HEK293 (cell line): ENCODE data around the gene IWS1.

Experiments used
- CTCF ChIA-PET: fragments of 350-600 bp; formaldehyde crosslinking; extraction: SDS; loops from one replicate; lab custom pipeline; 2021; ENCODE audit warnings: antibody characterized with exemption; lab: Yijun Ruan, JAX
- POLR2A ChIA-PET: fragments of 300-600 bp; formaldehyde crosslinking; extraction: SDS; loops from one replicate; lab custom pipeline; 2020; ENCODE audit warnings: antibody characterized with exemption, inconsistent platforms; lab: Yijun Ruan, JAX
- H3K27ac ChIP-seq: fragments of 200-500 bp; sonication (Bioruptor generic); 2 replicates; pipeline ENCODE4 v1.5.1; 2014; ENCODE audit warnings: low read depth, low read length, control low read depth, inconsistent platforms; ENCODE audit errors: extremely low read depth
- H3K36me3 ChIP-seq, 2 experiments: fragments of 200-500 bp in 1 of 2; sonication (Bioruptor generic) in 1 of 2; 1 replicate in 1 of 2; 2 replicates in 1 of 2; pipeline ENCODE4 v1.5.1; 2014 to 2017; ENCODE audit warnings: inconsistent platforms in 2 of 2, low read length in 2 of 2; ENCODE audit not compliant: control insufficient read depth in 2 of 2, insufficient read depth in 1 of 2
- H3K4me1 ChIP-seq: fragments of 200-500 bp; sonication (Bioruptor generic); 2 replicates; pipeline ENCODE4 v1.5.1; 2014; ENCODE audit warnings: mild to moderate bottlenecking, low read length, inconsistent platforms; ENCODE audit not compliant: control insufficient read depth, insufficient read depth
- H3K4me3 ChIP-seq: 2 replicates; pipeline ENCODE4 v1.5.1; 2011; ENCODE audit warnings: low read depth, mild to moderate bottlenecking, control low read depth, low read length, moderate library complexity
- H3K9me3 ChIP-seq: fragments of 200-500 bp; sonication (Bioruptor generic); 2 replicates; pipeline ENCODE4 v1.5.1; 2014; ENCODE audit warnings: low read depth, low read length, inconsistent platforms; ENCODE audit not compliant: control insufficient read depth, insufficient read depth
- GLIS2 ChIP-seq: fragments of 450-650 bp; formaldehyde crosslinking; IDR thresholded peaks from 2 replicates; pipeline ENCODE4 v1.5.1; 2016; ENCODE audit warnings: missing biosample characterization, missing genetic modification characterization
- KLF10 ChIP-seq: fragments of 450-650 bp; IDR thresholded peaks from 2 replicates; pipeline ENCODE4 v1.5.1; 2018; ENCODE audit warnings: missing biosample characterization, mild to moderate bottlenecking, missing genetic modification characterization
- KLF7 ChIP-seq: fragments of 450-650 bp; formaldehyde crosslinking; IDR thresholded peaks from 2 replicates; pipeline ENCODE4 v1.5.1; 2016; ENCODE audit warnings: missing biosample characterization, missing genetic modification characterization, borderline replicate concordance
- RBAK ChIP-seq: fragments of 450-650 bp; formaldehyde crosslinking; IDR thresholded peaks from 2 replicates; pipeline ENCODE4 v1.5.1; 2016; ENCODE audit warnings: missing biosample characterization, missing genetic modification characterization
- SETDB1 ChIP-seq: IDR thresholded peaks from one replicate; pipeline ENCODE4 v1.6.1; 2017; ENCODE audit warnings: mild to moderate bottlenecking, low read length, moderate library complexity, mixed read lengths; ENCODE audit not compliant: insufficient read length
- ZNF133 ChIP-seq: fragments of 450-650 bp; formaldehyde crosslinking; IDR thresholded peaks from 2 replicates; pipeline ENCODE4 v1.5.1; 2016; ENCODE audit warnings: missing biosample characterization, missing genetic modification characterization
- ZNF184 ChIP-seq: fragments of 450-650 bp; IDR thresholded peaks from 2 replicates; pipeline ENCODE4 v1.5.1; 2018; ENCODE audit warnings: missing biosample characterization, mild to moderate bottlenecking, missing genetic modification characterization
- ZNF221 ChIP-seq: fragments of 450-650 bp; formaldehyde crosslinking; IDR thresholded peaks from 2 replicates; pipeline ENCODE4 v1.5.1; 2017; ENCODE audit warnings: missing biosample characterization, missing genetic modification characterization, borderline replicate concordance
- ZNF426 ChIP-seq: fragments of 450-650 bp; formaldehyde crosslinking; IDR thresholded peaks from 2 replicates; pipeline ENCODE4 v1.5.1; 2017; ENCODE audit warnings: missing biosample characterization, missing genetic modification characterization, mild to moderate bottlenecking, inconsistent platforms, moderate library complexity
- ZNF501 ChIP-seq: fragments of 450-650 bp; formaldehyde crosslinking; IDR thresholded peaks from 2 replicates; pipeline ENCODE4 v1.5.1; 2016; ENCODE audit warnings: missing biosample characterization, missing genetic modification characterization
- ZNF544 ChIP-seq: fragments of 450-650 bp; formaldehyde crosslinking; IDR thresholded peaks from 2 replicates; pipeline ENCODE4 v1.5.0; 2017; ENCODE audit warnings: missing biosample characterization, missing genetic modification characterization
- TF ChIP-seq, protein P1 (sequence below): fragments of 450-650 bp; formaldehyde crosslinking; IDR thresholded peaks from 2 replicates; pipeline ENCODE4 v1.5.1; 2016; ENCODE audit warnings: missing biosample characterization, missing genetic modification characterization
- TF ChIP-seq, protein P2 (sequence below): fragments of 450-650 bp; formaldehyde crosslinking; conservative IDR thresholded peaks from 2 replicates; pipeline ENCODE4 v1.5.1; 2016; ENCODE audit warnings: low read depth, missing biosample characterization, missing genetic modification characterization
- TF ChIP-seq, protein P3 (sequence below): fragments of 450-650 bp; formaldehyde crosslinking; IDR thresholded peaks from 2 replicates; pipeline ENCODE4 v1.5.1; 2017; ENCODE audit warnings: missing biosample characterization, missing genetic modification characterization
- TF ChIP-seq, protein P4 (sequence below): fragments of 450-650 bp; formaldehyde crosslinking; conservative IDR thresholded peaks from 2 replicates; pipeline ENCODE4 v1.5.1; 2016; ENCODE audit warnings: low read depth, missing biosample characterization, missing genetic modification characterization

The IWS1 gene

DNA sequence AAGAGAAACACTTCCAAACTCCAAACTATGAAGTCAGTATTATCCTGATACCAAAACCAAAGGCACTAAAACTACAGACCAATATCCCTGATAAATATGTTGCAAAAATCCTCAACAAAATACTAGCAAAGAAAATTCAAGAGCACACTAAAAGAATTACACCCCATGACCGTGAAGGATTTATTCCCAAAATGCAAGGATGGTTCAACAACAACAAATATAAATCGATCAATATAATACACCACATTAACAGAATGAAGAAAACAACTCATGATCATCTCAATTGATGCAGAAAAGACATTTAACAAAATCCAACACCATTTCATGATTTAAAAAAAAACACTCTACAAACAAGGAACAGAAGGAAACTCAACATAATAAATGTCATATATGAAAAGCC, 50.5 kb downstream of the IWS1 start:
- no peaks in the 10 kb centered on the region for H3K4me1 ChIP-seq
- POLR2A ChIA-PET = no interaction called here
- no peak overlapping the region for H3K27ac ChIP-seq
- H3K36me3 ChIP-seq = peaks cover 4 to 10% of the 10 kb centered on the region in 2 experiments; a peak in 2 of 3 replicates
- H3K9me3 ChIP-seq = no peaks in the 10 kb centered on the region
- CTCF ChIA-PET = interaction anchor here (0.7 to 1.0 kb wide), 3 partner anchors 11 to 60 kb away, joined by 3 to 4 read pairs (median 3); no protein-coding TSS in a partner anchor
- TF ChIP-seq ZNF501 (tag by site-specific recombination) (no peak), ZNF544 (tag by site-specific recombination) (no peak), KLF10 (tag by site-specific recombination) (no peak), KLF7 (tag by site-specific recombination) (no peak), ZNF133 (tag by site-specific recombination) (no peak), GLIS2 (tag by site-specific recombination) (no peak), RBAK (tag by site-specific recombination) (no peak), ZNF426 (tag by site-specific recombination) (no peak), ZNF221 (tag by site-specific recombination) (no peak), SETDB1 (no peak), ZNF184 (no peak)
- TF ChIP-seq, protein P1, sequence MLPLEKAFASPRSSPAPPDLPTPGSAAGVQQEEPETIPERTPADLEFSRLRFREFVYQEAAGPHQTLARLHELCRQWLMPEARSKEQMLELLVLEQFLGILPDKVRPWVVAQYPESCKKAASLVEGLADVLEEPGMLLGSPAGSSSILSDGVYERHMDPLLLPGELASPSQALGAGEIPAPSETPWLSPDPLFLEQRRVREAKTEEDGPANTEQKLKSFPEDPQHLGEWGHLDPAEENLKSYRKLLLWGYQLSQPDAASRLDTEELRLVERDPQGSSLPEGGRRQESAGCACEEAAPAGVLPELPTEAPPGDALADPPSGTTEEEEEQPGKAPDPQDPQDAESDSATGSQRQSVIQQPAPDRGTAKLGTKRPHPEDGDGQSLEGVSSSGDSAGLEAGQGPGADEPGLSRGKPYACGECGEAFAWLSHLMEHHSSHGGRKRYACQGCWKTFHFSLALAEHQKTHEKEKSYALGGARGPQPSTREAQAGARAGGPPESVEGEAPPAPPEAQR = no peak
- TF ChIP-seq, protein P2, sequence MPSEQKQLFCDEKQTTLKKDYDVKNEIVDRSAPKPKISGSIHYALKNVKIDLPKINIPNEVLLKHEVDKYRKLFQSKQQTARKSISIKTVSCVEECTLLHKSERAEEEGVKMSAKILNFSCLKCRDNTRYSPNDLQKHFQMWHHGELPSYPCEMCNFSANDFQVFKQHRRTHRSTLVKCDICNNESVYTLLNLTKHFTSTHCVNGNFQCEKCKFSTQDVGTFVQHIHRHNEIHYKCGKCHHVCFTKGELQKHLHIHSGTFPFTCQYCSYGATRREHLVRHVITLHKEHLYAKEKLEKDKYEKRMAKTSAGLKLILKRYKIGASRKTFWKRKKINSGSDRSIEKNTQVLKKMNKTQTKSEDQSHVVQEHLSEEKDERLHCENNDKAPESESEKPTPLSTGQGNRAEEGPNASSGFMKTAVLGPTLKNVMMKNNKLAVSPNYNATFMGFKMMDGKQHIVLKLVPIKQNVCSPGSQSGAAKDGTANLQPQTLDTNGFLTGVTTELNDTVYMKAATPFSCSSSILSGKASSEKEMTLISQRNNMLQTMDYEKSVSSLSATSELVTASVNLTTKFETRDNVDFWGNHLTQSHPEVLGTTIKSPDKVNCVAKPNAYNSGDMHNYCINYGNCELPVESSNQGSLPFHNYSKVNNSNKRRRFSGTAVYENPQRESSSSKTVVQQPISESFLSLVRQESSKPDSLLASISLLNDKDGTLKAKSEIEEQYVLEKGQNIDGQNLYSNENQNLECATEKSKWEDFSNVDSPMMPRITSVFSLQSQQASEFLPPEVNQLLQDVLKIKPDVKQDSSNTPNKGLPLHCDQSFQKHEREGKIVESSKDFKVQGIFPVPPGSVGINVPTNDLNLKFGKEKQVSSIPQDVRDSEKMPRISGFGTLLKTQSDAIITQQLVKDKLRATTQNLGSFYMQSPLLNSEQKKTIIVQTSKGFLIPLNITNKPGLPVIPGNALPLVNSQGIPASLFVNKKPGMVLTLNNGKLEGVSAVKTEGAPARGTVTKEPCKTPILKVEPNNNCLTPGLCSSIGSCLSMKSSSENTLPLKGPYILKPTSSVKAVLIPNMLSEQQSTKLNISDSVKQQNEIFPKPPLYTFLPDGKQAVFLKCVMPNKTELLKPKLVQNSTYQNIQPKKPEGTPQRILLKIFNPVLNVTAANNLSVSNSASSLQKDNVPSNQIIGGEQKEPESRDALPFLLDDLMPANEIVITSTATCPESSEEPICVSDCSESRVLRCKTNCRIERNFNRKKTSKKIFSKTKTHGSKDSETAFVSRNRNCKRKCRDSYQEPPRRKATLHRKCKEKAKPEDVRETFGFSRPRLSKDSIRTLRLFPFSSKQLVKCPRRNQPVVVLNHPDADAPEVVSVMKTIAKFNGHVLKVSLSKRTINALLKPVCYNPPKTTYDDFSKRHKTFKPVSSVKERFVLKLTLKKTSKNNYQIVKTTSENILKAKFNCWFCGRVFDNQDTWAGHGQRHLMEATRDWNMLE (tag by site-specific recombination) = no peak
- TF ChIP-seq, protein P3, sequence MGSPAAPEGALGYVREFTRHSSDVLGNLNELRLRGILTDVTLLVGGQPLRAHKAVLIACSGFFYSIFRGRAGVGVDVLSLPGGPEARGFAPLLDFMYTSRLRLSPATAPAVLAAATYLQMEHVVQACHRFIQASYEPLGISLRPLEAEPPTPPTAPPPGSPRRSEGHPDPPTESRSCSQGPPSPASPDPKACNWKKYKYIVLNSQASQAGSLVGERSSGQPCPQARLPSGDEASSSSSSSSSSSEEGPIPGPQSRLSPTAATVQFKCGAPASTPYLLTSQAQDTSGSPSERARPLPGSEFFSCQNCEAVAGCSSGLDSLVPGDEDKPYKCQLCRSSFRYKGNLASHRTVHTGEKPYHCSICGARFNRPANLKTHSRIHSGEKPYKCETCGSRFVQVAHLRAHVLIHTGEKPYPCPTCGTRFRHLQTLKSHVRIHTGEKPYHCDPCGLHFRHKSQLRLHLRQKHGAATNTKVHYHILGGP (tag by site-specific recombination) = no peak
- TF ChIP-seq, protein P4, sequence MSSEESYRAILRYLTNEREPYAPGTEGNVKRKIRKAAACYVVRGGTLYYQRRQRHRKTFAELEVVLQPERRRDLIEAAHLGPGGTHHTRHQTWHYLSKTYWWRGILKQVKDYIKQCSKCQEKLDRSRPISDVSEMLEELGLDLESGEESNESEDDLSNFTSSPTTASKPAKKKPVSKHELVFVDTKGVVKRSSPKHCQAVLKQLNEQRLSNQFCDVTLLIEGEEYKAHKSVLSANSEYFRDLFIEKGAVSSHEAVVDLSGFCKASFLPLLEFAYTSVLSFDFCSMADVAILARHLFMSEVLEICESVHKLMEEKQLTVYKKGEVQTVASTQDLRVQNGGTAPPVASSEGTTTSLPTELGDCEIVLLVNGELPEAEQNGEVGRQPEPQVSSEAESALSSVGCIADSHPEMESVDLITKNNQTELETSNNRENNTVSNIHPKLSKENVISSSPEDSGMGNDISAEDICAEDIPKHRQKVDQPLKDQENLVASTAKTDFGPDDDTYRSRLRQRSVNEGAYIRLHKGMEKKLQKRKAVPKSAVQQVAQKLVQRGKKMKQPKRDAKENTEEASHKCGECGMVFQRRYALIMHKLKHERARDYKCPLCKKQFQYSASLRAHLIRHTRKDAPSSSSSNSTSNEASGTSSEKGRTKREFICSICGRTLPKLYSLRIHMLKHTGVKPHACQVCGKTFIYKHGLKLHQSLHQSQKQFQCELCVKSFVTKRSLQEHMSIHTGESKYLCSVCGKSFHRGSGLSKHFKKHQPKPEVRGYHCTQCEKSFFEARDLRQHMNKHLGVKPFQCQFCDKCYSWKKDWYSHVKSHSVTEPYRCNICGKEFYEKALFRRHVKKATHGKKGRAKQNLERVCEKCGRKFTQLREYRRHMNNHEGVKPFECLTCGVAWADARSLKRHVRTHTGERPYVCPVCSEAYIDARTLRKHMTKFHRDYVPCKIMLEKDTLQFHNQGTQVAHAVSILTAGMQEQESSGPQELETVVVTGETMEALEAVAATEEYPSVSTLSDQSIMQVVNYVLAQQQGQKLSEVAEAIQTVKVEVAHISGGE (tag by site-specific recombination) = no peak
- H3K4me3 ChIP-seq = no peak overlapping the region
